K562 (cell line): ENCODE data around the gene SLC34A1. TPM values are rescaled to one million over a fixed set of nuclear protein-coding genes. Genes with fewer than 3 reads are reported as not detected.

Experiments used
- ATF7 ChIP-seq: fragments of 450-650 bp; IDR thresholded peaks from 2 replicates; pipeline ENCODE4 v1.7.1; 2014; ENCODE audit warnings: mild to moderate bottlenecking, moderate library complexity
- CREM ChIP-seq: IDR thresholded peaks from 2 replicates; pipeline ENCODE4 v1.6.1; 2014; ENCODE audit warnings: antibody characterized with exemption, low read depth
- HMGN3 ChIP-seq: IDR thresholded peaks from 2 replicates; pipeline ENCODE4 v1.6.1; 2011; ENCODE audit warnings: borderline replicate concordance, low read depth, mild to moderate bottlenecking, mixed read lengths, low read length; ENCODE audit not compliant: insufficient read length; ENCODE audit errors: extremely low read depth
- HNRNPL ChIP-seq: fragments of 200-400 bp; formaldehyde crosslinking; IDR thresholded peaks from 2 replicates; pipeline ENCODE4 v1.6.1; 2017; ENCODE audit warnings: low read depth, mild to moderate bottlenecking, low read length
- MCM2 ChIP-seq: fragments of 450-650 bp; IDR thresholded peaks from 2 replicates; pipeline ENCODE4 v1.6.1; 2017; ENCODE audit warnings: low read depth, mild to moderate bottlenecking
- NEUROD1 ChIP-seq: fragments of 150-350 bp; IDR thresholded peaks from 2 replicates; pipeline ENCODE4 v1.6.1; 2014; ENCODE audit warnings: borderline replicate concordance, low read length, low read depth; ENCODE audit not compliant: partially characterized antibody
- PRDM10 ChIP-seq: fragments of 450-650 bp; IDR thresholded peaks from 2 replicates; pipeline ENCODE4 v1.6.1; 2018; ENCODE audit not compliant: partially characterized antibody
- SMARCE1 ChIP-seq: fragments of 450-650 bp; IDR thresholded peaks from 2 replicates; pipeline ENCODE4 v1.7.1; 2016; ENCODE audit warnings: mild to moderate bottlenecking
- SREBF2 ChIP-seq: sonication (generic); formaldehyde crosslinking; IDR thresholded peaks from 2 replicates; pipeline ENCODE4 v1.4.0; 2020; ENCODE audit warnings: mild to moderate bottlenecking, missing genetic modification reagents
- SUPT5H ChIP-seq: fragments of 450-650 bp; IDR thresholded peaks from 2 replicates; pipeline ENCODE4 v1.6.1; 2016
- ZFX ChIP-seq: sonication (generic); formaldehyde crosslinking; IDR thresholded peaks from 2 replicates; pipeline ENCODE4 v1.8.0; 2022; ENCODE audit warnings: mild to moderate bottlenecking, missing genetic modification reagents, moderate library complexity
- ZNF586 ChIP-seq: fragments of 450-650 bp; formaldehyde crosslinking; conservative IDR thresholded peaks from 2 replicates; pipeline ENCODE4 v1.4.0; 2020; ENCODE audit warnings: mild to moderate bottlenecking, moderate library complexity
- polyA plus RNA-seq, 8 experiments: library from polyadenylated mRNA; depleted of rRNA in 4 of 8; stranded (reverse) in 5 of 8; unstranded in 3 of 8; fragments of >200 nt; fragmentation: Nextera tagmentation in 2 of 8; fragmentation: Illumina TruSeq in 1 of 8; extraction: Ambion mirVana in 2 of 8; extraction: Trizol in 1 of 8; gene quantifications; 2 replicates each; pipeline versions ENCODE4 v1.2.1 to v1.2.3, GENCODE V29; 2011 to 2014; ENCODE audit warnings: inconsistent platforms in 1 of 8, missing spikeins in 1 of 8
- total RNA-seq, 7 experiments: library from RNA; depleted of rRNA in 6 of 7; stranded (reverse); fragments of >200 nt in 6 of 7; fragmentation: Illumina TruSeq in 2 of 7; extraction: Trizol in 2 of 7; gene quantifications; 2 replicates each; pipeline versions ENCODE4 v1.2.1 to v1.2.3, GENCODE V29; 2011 to 2021; ENCODE audit warnings: low replicate concordance in 1 of 7

The SLC34A1 gene
- total and polyA plus RNA-seq, 9 of the 15 experiments (the other 6 are each of a cell fraction or from before 2014, with no cell fraction given) = not detected

DNA sequence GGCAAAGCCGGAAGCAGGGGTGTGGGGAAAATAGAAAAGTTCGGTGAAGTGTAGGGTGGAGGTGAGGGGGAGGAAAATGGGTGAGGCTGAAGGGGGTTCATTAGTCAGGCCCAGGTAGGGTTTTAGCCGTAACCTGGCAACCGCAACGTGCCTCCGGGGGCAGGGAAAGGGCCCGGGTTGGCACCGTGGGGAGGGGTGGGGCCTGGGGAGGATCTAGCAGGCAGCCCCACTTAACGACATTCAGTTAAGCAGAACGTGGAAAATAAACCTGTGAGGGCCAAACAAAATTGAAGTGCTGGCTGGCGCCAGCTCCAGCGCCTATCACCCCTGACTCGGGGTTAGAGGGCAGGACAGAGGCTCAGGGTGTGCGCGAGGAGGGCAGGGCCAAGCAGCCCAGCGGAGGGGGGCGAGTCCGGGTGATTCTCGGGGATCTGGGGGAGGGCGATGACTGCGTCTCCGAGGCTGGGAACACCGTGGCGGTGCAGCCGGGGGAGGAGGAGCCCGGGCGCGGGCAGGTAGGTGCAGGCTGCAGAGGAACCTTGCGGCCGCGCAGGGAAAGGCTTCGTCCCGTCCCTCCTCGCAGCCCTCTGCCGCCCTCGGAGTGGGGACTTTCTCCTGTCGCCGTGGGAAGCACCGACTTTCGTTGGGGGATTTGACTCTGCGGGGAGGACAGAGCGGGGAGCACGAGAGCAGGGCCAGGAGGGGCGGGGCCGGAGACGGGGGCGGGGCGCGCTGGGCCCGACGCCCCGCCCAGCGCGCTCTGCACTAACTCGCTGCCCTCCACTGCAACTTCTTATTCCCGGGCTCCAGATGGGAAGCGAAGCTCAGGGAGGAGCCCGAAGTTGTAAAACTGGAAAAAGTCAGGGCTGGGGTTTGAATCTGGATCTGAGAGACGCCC is 21.4 kb upstream of the SLC34A1 start (continued):
- TF ChIP-seq MCM2 = peak; percentile 85
- 0 out of 2 replicates have a peak, but pooled peaks have one; percentile 12 for TF ChIP-seq SMARCE1
- TF ChIP-seq NEUROD1 = no peak
- TF ChIP-seq CREM = peak; percentile 60; the same call in 1 of the 2 replicates
- peak; percentile 47; the same call in 1 of the 2 replicates for TF ChIP-seq SUPT5H
- no peak for TF ChIP-seq SREBF2 (CRISPR knock-in tag)
- TF ChIP-seq ZNF586 = no peak
- peak; percentile 61 for TF ChIP-seq HMGN3
- TF ChIP-seq HNRNPL = 0 out of 2 replicates have a peak, but pooled peaks have one; percentile 51
- TF ChIP-seq PRDM10 = peak; percentile 81
- TF ChIP-seq ATF7 = peak; percentile 46; the same call in 1 of the 2 replicates
- peak; percentile 71 for TF ChIP-seq ZFX
